GM13976 (cell line): Measurements from ENCODE around the gene HLA-DPB1.
A peak's percentile ranks its signal among the peaks of the same experiment; 100 is the strongest.

Experiments
- DNase-seq: peaks from one replicate; pipeline ENCODE4 v3.0.0; 2012; ENCODE audit warnings: low spot score
- in situ Hi-C: fragments of 300-500 bp; cut with MboI; formaldehyde crosslinking; loops from one replicate; pipeline ENCODE4 v1.12.0; 2022; ENCODE audit warnings: low sequenced_read_pairs, mixed read lengths, inconsistent platforms; ENCODE audit not compliant: unreplicated experiment
- TF ChIP-seq, protein P1 (sequence below): IDR thresholded peaks from 2 replicates; pipeline ENCODE4 v1.5.1; 2012; ENCODE audit warnings: borderline replicate concordance, mild to moderate bottlenecking; ENCODE audit not compliant: insufficient read depth; ENCODE audit errors: extremely low read depth, missing control alignments, control extremely low read depth

HLA-DPB1 gene

GRCh38 chr6:33113755-33114154 is 38.0 kb downstream of the HLA-DPB1 start:
- TF ChIP-seq, protein P1, sequence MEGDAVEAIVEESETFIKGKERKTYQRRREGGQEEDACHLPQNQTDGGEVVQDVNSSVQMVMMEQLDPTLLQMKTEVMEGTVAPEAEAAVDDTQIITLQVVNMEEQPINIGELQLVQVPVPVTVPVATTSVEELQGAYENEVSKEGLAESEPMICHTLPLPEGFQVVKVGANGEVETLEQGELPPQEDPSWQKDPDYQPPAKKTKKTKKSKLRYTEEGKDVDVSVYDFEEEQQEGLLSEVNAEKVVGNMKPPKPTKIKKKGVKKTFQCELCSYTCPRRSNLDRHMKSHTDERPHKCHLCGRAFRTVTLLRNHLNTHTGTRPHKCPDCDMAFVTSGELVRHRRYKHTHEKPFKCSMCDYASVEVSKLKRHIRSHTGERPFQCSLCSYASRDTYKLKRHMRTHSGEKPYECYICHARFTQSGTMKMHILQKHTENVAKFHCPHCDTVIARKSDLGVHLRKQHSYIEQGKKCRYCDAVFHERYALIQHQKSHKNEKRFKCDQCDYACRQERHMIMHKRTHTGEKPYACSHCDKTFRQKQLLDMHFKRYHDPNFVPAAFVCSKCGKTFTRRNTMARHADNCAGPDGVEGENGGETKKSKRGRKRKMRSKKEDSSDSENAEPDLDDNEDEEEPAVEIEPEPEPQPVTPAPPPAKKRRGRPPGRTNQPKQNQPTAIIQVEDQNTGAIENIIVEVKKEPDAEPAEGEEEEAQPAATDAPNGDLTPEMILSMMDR: no peak
- no peak for DNase-seq
- in situ Hi-C loops: no loop called here

GRCh38 chr6:33114406-33114805 is 38.6 kb downstream of the HLA-DPB1 start:
- DNase-seq: no peak
- TF ChIP-seq, protein P1: no peak
- in situ Hi-C loops: no loop called here

DNA sequence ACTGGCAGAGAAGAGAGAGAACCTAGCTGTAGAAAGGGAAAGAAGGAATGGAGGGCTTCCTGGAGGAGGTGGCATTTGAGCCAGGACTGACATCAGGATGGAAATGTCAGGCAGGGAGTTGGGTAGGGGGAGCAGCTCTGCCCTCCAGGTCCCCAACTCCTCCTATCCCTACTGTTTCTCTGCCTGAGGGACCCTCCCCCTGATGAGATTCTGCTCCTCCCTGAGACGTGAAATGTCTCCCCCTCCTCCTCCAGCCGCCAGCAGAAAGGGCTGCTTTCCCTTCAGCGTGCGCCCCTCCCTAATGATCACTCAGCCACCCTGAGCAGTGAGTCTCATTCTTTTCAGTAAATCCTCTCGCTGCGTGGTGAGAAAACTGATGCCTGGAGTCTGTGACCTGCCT is 40.6 kb downstream of the HLA-DPB1 start:
- TF ChIP-seq, protein P1: no peak
- in situ Hi-C loops: no loop called here
- no peak for DNase-seq

DNA sequence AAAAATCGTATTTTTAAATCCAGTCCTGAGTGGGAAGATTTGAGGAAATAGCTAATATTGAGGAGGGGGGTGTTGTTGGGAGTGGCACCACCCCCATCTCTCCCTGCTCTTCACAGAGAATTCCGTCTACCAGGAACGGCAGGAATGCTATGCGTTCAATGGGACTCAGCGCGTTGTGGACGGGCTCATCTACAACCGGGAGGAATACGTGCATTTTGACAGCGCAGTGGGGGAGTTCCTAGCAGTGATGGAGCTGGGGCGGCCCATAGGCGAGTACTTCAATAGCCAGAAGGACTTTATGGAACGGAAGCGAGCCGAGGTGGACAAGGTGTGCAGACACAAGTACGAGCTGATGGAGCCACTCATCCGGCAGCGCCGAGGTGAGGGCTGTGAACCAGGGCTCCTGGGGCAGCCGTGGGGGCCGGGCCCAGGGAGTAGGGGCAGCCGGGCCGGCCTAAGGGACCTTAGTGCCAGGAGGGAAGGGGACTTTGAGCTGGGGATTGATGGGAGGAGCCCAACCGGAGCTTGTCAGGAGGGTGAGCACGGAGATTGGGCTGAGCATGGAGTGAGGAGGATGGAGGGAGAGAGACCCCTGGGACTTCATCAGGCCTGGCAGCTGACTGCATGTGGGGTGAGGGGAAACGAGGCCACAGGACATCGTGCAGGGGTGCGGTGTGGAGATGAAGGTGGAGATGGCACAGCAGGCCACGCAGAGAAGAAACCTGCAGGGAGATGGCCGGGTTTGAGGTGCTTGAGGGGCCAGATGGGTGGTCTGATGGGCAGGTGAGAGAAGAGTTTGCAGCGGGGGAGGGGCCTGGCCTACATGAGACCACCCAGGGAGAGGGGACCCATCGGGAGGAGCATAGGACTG is 41.3 kb downstream of the HLA-DPB1 start:
- no peak for DNase-seq
- TF ChIP-seq, protein P1: no peak
- in situ Hi-C loops: no loop called here

DNA sequence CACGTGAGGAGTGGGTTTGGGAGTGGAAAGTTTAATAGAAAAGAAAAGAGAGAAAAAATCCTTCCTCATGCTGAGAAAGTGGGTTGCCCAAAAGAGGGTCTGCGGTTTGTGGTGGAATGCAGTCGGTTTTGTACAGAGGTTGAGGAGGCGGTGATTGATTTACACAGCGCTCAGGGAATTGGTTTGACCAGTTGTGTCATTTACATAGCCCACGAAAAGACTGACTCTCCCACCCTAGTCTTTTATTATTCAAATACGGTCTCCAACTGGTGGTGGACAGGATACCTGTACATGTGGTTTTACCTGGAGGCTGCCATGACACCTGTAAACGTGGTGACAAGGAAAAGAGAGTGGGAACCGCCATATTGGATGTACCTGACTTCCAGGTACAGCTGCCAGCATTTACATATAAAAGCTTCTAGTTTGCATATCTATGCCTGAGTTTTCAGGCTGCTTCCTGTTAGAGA is 42.1 kb downstream of the HLA-DPB1 start:
- DNase-seq: no peak
- TF ChIP-seq, protein P1: no peak
- in situ Hi-C loops: no loop called here

DNA sequence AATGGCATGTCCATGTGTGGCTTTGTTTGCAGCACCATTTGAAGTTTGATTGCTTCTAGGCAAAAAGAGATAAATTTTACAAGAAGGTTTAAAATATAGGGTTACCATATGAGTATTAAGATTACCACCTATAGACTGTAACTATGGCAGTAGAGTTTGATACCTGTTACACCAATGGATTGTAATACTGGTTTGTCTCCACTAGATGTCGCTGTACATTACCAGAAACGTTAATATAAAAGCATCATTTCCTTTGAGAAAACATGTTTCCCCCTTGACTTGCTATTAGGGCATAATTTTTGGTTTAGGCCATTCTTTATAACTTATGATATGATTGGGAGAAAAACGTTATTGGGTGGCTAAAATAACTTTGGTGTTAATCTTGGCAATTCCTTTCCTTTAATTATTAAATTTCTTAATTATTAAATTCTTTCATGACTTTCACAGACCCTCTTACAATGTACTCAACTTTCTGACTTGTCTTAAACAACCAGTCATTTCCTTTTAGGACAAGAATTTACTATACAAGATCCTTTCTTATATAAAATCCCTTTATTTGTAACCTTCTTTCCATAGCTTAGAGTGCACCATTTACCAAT is 42.8 kb downstream of the HLA-DPB1 start:
- peak; percentile 54 for DNase-seq
- TF ChIP-seq, protein P1: peak; percentile 47
- in situ Hi-C loops: no loop called here
